ACC112 (cell line): Measurements from ENCODE around the gene EMP3.
"Not testable (repeated sequence)": the region's sequence is repeated elsewhere in the genome, so short reads cannot be mapped to it uniquely, and the experiment has no call there.

ENCODE experiments used
- H2AFZ ChIP-seq: fragments of 200-600 bp; sonication (generic); one replicate; pipeline ENCODE4 v1.6.0; 2017; ENCODE audit warnings: antibody characterized with exemption, low read length; ENCODE audit not compliant: unreplicated experiment
- H3K27ac ChIP-seq: fragments of 200-600 bp; sonication (generic); 2 replicates; pipeline ENCODE4 v1.5.1; 2014; ENCODE audit warnings: low read depth, mild to moderate bottlenecking, antibody characterized with exemption, low read length, moderate library complexity
- H3K27me3 ChIP-seq: fragments of 200-600 bp; sonication (generic); 2 replicates; pipeline ENCODE4 v1.6.1; 2014; ENCODE audit warnings: mild to moderate bottlenecking, antibody characterized with exemption, low read length, moderate library complexity, mixed read lengths; ENCODE audit not compliant: insufficient read depth
- H3K36me3 ChIP-seq: fragments of 200-600 bp; sonication (generic); 2 replicates; pipeline ENCODE4 v1.6.1; 2016; ENCODE audit warnings: mild to moderate bottlenecking, antibody characterized with exemption, low read length, moderate library complexity, mixed read lengths; ENCODE audit not compliant: insufficient read depth
- H3K4me1 ChIP-seq: fragments of 200-600 bp; sonication (generic); one replicate; pipeline ENCODE4 v1.6.1; 2016; ENCODE audit warnings: low read length, mixed read lengths; ENCODE audit not compliant: insufficient read depth, unreplicated experiment, control insufficient read depth
- H3K4me3 ChIP-seq: fragments of 200-600 bp; sonication (generic); 2 replicates; pipeline ENCODE4 v1.5.1; 2014; ENCODE audit warnings: mild to moderate bottlenecking, low read depth, low read length
- H3K79me2 ChIP-seq: fragments of 200-600 bp; sonication (generic); one replicate; pipeline ENCODE4 v1.6.0; 2016; ENCODE audit warnings: low read length; ENCODE audit not compliant: control insufficient read depth, unreplicated experiment, insufficient read depth

EMP3 gene

GRCh38 chr19:48296963-48297734, 28.2 kb upstream of the EMP3 start:
- Histone ChIP-seq H3K4me1 (no peaks in the 10 kb centered on the region), H2AFZ (no peak overlapping the region), H3K27me3 (no peaks in the 10 kb centered on the region), H3K36me3 (no peaks in the 10 kb centered on the region), H3K4me3 (no peak overlapping the region), H3K27ac (no peak overlapping the region), H3K79me2 (no peaks in the 10 kb centered on the region)

DNA sequence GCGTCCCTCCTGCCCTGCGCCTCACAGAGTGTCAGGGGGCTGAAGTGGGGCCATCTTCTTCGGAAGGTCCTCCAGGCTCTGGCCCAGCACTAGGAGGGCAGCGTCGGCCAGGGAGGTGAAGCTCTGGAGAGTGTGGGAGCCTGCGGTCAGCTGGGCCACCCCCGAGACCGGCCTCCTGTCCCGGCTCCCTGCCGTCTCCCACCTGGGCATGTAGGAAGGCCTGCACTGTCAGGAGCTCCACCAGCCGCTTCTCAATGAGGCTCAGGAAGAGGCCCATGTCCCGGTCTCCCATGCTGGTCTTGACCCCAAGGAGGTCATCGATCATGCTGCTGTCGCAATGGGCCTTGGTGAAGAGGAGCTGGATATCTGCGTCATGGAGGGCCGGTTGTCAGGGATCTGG, 27.4 kb upstream of the EMP3 start:
- no peak overlapping the region for H3K27ac ChIP-seq
- no peaks in the 10 kb centered on the region for H3K36me3 ChIP-seq
- no peaks in the 10 kb centered on the region for H3K79me2 ChIP-seq
- no peaks in the 10 kb centered on the region for H3K27me3 ChIP-seq
- H2AFZ ChIP-seq: no peak overlapping the region
- no peak overlapping the region for H3K4me3 ChIP-seq
- no peaks in the 10 kb centered on the region for H3K4me1 ChIP-seq

DNA sequence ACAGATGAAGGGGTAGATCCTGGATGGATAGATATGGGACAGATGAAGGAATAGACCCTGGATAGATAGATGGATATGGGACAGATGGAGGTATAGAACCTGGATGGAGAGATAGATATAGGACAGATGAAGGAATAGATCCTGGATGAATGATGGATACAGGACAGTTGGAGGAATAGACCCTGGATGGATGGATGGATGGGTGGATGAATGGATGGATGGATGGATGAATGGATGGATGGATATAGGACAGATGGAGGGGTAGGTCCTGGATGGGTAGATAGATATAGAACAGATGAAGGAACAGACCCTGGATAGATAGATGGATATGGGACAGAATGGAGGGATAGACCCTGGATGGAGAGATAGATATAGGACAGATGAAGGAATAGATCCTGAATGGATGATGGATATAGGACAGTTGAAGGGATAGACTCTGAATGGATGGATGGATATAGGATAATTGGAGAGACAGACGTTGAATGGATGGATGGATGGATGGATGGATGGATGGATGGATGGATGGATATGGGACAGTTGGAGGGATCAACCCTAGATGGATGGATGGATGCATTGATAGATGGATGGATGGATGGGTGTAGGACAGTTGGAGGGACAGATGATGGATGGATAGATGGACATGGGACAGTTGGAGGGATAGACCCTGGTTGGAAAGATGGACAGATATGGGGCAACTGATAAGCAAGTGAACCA, 23.3 kb upstream of the EMP3 start:
- H3K27me3 ChIP-seq: no peaks in the 10 kb centered on the region
- no peak overlapping the region for H3K4me3 ChIP-seq
- H2AFZ ChIP-seq: no peak overlapping the region
- H3K4me1 ChIP-seq: no peaks in the 10 kb centered on the region
- no peak overlapping the region for H3K27ac ChIP-seq
- no peaks in the 10 kb centered on the region for H3K36me3 ChIP-seq
- H3K79me2 ChIP-seq: no peaks in the 10 kb centered on the region

GRCh38 chr19:48302600-48302959, 22.8 kb upstream of the EMP3 start:
- Histone ChIP-seq H2AFZ (no peak overlapping the region), H3K27ac (no peak overlapping the region), H3K27me3 (no peaks in the 10 kb centered on the region), H3K36me3 (no peaks in the 10 kb centered on the region), H3K4me1 (no peaks in the 10 kb centered on the region), H3K4me3 (no peak overlapping the region), H3K79me2 (no peaks in the 10 kb centered on the region)

DNA sequence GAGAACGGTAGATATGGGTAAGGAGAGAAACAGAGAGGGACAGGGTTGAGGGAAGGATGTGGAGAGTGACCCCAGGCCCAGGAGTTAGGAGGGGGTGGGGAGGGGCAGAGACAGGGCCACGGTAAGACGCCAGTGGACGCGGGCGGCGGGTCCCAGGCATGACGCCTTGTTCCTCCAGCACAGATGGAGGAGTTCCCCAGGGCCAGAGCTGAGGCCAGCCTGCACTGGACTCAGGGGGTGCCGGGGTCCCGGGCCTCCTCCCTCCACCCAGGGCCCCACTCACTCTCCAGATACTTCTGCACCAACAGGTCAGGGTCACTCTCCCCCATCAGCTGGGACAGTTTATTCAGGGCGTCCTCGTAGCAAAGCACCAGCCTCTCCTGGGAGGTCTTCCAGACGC, 22.0 kb upstream of the EMP3 start:
- Histone ChIP-seq H3K4me3 (no peak overlapping the region), H3K79me2 (no peaks in the 10 kb centered on the region), H3K36me3 (no peaks in the 10 kb centered on the region), H3K27ac (no peak overlapping the region), H3K4me1 (no peaks in the 10 kb centered on the region), H2AFZ (no peak overlapping the region), H3K27me3 (no peaks in the 10 kb centered on the region)

DNA sequence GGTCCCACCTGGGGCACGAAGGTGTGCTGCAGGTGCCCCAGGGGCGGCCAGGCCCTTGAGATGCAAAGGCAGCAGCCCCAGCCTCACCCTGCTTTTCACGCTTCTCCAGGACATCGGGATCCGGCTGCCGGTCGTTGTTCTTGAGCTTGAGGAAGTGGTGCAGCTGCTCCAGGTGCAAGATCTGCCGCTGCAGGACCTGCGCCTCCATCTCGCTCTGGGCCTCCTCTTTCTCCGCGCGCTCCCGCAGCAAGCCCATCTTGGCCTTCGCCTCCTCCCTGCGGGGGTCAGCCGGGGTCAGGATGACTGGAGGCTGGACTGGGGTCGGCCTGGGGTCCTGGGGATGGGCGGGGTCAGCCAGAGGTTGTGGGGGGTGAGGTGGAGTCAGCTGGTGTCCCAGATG, 21.5 kb upstream of the EMP3 start:
- Histone ChIP-seq H3K27me3 (no peaks in the 10 kb centered on the region), H3K4me1 (no peaks in the 10 kb centered on the region), H3K79me2 (no peaks in the 10 kb centered on the region), H3K4me3 (no peak overlapping the region), H3K36me3 (no peaks in the 10 kb centered on the region), H2AFZ (no peak overlapping the region), H3K27ac (no peak overlapping the region)

GRCh38 chr19:48308631-48309586, 16.4 kb upstream of the EMP3 start:
- Histone ChIP-seq H3K79me2 (no peaks in the 10 kb centered on the region), H3K4me1 (no peaks in the 10 kb centered on the region), H3K27me3 (no peaks in the 10 kb centered on the region), H3K36me3 (no peaks in the 10 kb centered on the region), H2AFZ (no peak overlapping the region), H3K4me3 (no peak overlapping the region), H3K27ac (no peak overlapping the region)

DNA sequence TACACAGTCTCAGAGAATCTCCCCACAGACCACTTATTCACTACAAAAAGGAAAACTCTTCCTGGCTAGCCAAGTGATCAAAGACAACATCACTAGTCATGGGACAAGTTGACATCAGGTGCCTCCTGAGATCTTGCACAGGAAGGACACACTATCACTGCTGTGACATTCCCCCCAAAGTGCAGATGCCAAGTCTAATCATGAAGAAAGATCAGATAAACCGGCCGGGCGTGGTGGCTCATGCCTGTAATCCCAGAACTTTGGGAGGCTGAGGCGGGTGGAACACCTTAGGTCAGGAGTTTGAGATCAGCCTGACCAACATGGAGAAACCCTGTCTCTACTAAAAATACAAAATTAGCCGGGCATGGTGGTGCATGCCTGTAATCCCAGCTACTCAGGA, 15.6 kb upstream of the EMP3 start:
- not testable (repeated sequence) for H3K27ac ChIP-seq, H3K27me3 ChIP-seq, H3K4me3 ChIP-seq, H3K4me1 ChIP-seq, H3K36me3 ChIP-seq, H3K79me2 ChIP-seq, H2AFZ ChIP-seq

DNA sequence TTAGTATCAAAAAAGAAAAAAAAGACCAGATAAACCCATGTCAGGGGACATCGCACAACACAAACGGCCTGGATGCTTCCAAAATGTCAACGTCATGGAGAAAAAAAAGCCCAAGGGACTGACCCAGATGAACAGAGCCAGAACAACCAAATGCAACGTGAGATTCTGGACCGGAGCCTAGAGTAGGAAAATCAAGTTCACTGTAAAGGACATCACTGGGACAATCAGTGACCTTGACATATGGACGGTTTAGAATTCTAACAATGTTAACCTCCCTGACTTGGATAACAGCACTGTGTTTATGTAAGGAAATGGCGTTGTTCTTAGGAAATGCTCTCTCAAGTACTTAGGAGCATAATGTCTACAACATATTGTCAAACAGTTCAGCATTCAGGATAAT, 15.1 kb upstream of the EMP3 start:
- Histone ChIP-seq H3K27ac (no peak overlapping the region), H3K4me3 (no peak overlapping the region), H3K79me2 (no peaks in the 10 kb centered on the region), H3K36me3 (no peaks in the 10 kb centered on the region), H3K27me3 (no peaks in the 10 kb centered on the region), H2AFZ (no peak overlapping the region), H3K4me1 (no peaks in the 10 kb centered on the region)

DNA sequence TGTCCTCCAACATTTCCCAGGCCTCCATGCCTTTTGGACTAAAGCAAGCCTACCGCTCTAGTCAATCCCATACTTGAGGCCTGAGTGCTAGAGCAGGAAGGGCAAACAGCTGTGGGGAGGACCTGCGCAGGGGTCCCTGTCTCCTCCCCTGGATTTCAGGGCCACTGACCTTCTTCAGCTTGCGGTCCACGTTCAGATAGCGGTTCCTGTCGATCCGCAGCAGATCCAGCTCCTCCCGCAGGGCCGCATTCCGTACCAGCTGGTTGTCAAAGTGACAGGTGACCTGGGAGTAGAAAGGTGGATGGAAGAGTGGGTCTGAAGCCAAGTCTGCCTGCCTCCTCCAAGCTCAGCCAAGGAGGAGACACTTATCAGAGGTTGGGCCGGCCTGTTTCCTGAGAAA, 14.0 kb upstream of the EMP3 start:
- Histone ChIP-seq H3K4me1 (no peaks in the 10 kb centered on the region), H2AFZ (no peak overlapping the region), H3K27ac (no peak overlapping the region), H3K4me3 (no peak overlapping the region), H3K27me3 (no peaks in the 10 kb centered on the region), H3K36me3 (no peaks in the 10 kb centered on the region), H3K79me2 (no peaks in the 10 kb centered on the region)
